ENCODE measurements around the gene PARP15.
"Not testable (repeated sequence)": the region's sequence is repeated elsewhere in the genome, so short reads cannot be mapped to it uniquely, and the experiment has no call there.

PARP15 gene

GRCh38 chr3:122674339-122674738 is 96.9 kb downstream of the PARP15 start:
- no peak for FAIRE-seq

GRCh38 chr3:122676759-122677158 is 99.3 kb downstream of the PARP15 start:
- FAIRE-seq: peak; percentile 68

- FAIRE-seq: no peak
These were observed 99.8 kb downstream of the PARP15 start for GRCh38 chr3:122677216-122677615.

GRCh38 chr3:122678506-122678905 is 101.1 kb downstream of the PARP15 start:
- no peak for FAIRE-seq

GRCh38 chr3:122679085-122679881 is 101.8 kb downstream of the PARP15 start:
- peak; percentile 64 for FAIRE-seq

- peak; percentile 13 for FAIRE-seq
These were observed 102.5 kb downstream of the PARP15 start for GRCh38 chr3:122679882-122680474.

- no peak for FAIRE-seq
These were observed 103.2 kb downstream of the PARP15 start, which contains the start of gene PARP14 for GRCh38 chr3:122680475-122681283. Gene PARP14 (plus strand): TSS chr3:122680839. CDS start chr3:122680884, 45 bp downstream.

- FAIRE-seq: no peak
These were observed 104.0 kb downstream of the PARP15 start for GRCh38 chr3:122681284-122681973.

- FAIRE-seq: no peak
These were observed 104.5 kb downstream of the PARP15 start for GRCh38 chr3:122681974-122682409.

GRCh38 chr3:122682778-122683411 is 105.4 kb downstream of the PARP15 start:
- FAIRE-seq: not testable (repeated sequence)

GRCh38 chr3:122687298-122687697 is 109.8 kb downstream of the PARP15 start:
- FAIRE-seq: no peak
